ENCODE results near the gene ZNF236.

Gene ZNF236

GRCh38 chr18:76886112-76886511 lies 63.8 kb downstream of the ZNF236 start:
- CTCF ChIA-PET = no interaction called here
- no peak for DNase-seq
- no peaks in the 10 kb centered on the region for H3K9me3 Mint-ChIP-seq
- H3K27ac Mint-ChIP-seq = peak overlapping the region; percentile 35
- H3K4me1 Mint-ChIP-seq = no peaks in the 10 kb centered on the region
- H3K4me3 Mint-ChIP-seq = no peak overlapping the region
- H3K27me3 Mint-ChIP-seq = no peaks in the 10 kb centered on the region
- H3K36me3 Mint-ChIP-seq = peaks cover 44% of the 10 kb centered on the region

- Mint-ChIP-seq H3K4me3 (no peak overlapping the region), H3K27ac (no peak overlapping the region), H3K9me3 (no peaks in the 10 kb centered on the region), H3K4me1 (no peaks in the 10 kb centered on the region), H3K27me3 (no peaks in the 10 kb centered on the region), H3K36me3 (peaks cover 43% of the 10 kb centered on the region)
- no peak for DNase-seq
- CTCF ChIA-PET = no interaction called here
These were observed 66.8 kb downstream of the ZNF236 start for GRCh38 chr18:76889091-76889699.

GRCh38 chr18:76892832-76893231 lies 70.5 kb downstream of the ZNF236 start:
- H3K36me3 Mint-ChIP-seq = peaks cover 54% of the 10 kb centered on the region
- no peak overlapping the region for H3K27ac Mint-ChIP-seq
- H3K9me3 Mint-ChIP-seq = no peaks in the 10 kb centered on the region
- no peaks in the 10 kb centered on the region for H3K27me3 Mint-ChIP-seq
- DNase-seq = no peak
- H3K4me3 Mint-ChIP-seq = no peak overlapping the region
- CTCF ChIA-PET = no interaction called here
- H3K4me1 Mint-ChIP-seq = no peaks in the 10 kb centered on the region

- no peaks in the 10 kb centered on the region for H3K27me3 Mint-ChIP-seq
- no peak overlapping the region for H3K27ac Mint-ChIP-seq
- H3K4me3 Mint-ChIP-seq = no peak overlapping the region
- CTCF ChIA-PET = no interaction called here
- H3K9me3 Mint-ChIP-seq = no peaks in the 10 kb centered on the region
- DNase-seq = no peak
- H3K4me1 Mint-ChIP-seq = no peaks in the 10 kb centered on the region
- peaks cover 59% of the 10 kb centered on the region for H3K36me3 Mint-ChIP-seq
These were observed 72.4 kb downstream of the ZNF236 start for GRCh38 chr18:76894566-76895346.

GRCh38 chr18:76895498-76895897 lies 73.1 kb downstream of the ZNF236 start:
- Mint-ChIP-seq H3K4me1 (no peaks in the 10 kb centered on the region), H3K27ac (no peak overlapping the region)

GRCh38 chr18:76896677-76897076 lies 74.3 kb downstream of the ZNF236 start:
- Mint-ChIP-seq H3K27me3 (no peaks in the 10 kb centered on the region), H3K9me3 (no peaks in the 10 kb centered on the region), H3K36me3 (peaks cover 54% of the 10 kb centered on the region), H3K27ac (no peak overlapping the region), H3K4me3 (no peak overlapping the region), H3K4me1 (no peaks in the 10 kb centered on the region)
- CTCF ChIA-PET = no interaction called here
- DNase-seq = no peak

More at GRCh38 chr18:76895498-76895897, 73.1 kb downstream of the ZNF236 start:
- Mint-ChIP-seq H3K4me3 (no peak overlapping the region), H3K27me3 (no peaks in the 10 kb centered on the region), H3K9me3 (no peaks in the 10 kb centered on the region), H3K36me3 (peaks cover 53% of the 10 kb centered on the region)
- CTCF ChIA-PET = interaction anchor here (0.7 kb wide), 1 partner anchor 16 kb away, joined by 3 read pairs; no protein-coding TSS in a partner anchor
- no peak for DNase-seq

- CTCF ChIA-PET = no interaction called here
- H3K36me3 Mint-ChIP-seq = peaks cover 54% of the 10 kb centered on the region
- H3K9me3 Mint-ChIP-seq = no peaks in the 10 kb centered on the region
- H3K27ac Mint-ChIP-seq = no peak overlapping the region
- H3K4me3 Mint-ChIP-seq = no peak overlapping the region
- H3K4me1 Mint-ChIP-seq = no peaks in the 10 kb centered on the region
- DNase-seq = no peak
- no peaks in the 10 kb centered on the region for H3K27me3 Mint-ChIP-seq
These were observed 74.9 kb downstream of the ZNF236 start for GRCh38 chr18:76897257-76897656.

- CTCF ChIA-PET = no interaction called here
- H3K36me3 Mint-ChIP-seq = peaks cover 32% of the 10 kb centered on the region
- H3K9me3 Mint-ChIP-seq = no peaks in the 10 kb centered on the region
- no peaks in the 10 kb centered on the region for H3K27me3 Mint-ChIP-seq
- no peak overlapping the region for H3K27ac Mint-ChIP-seq
- no peaks in the 10 kb centered on the region for H3K4me1 Mint-ChIP-seq
- no peak overlapping the region for H3K4me3 Mint-ChIP-seq
- DNase-seq = no peak
These were observed 81.0 kb downstream of the ZNF236 start for GRCh38 chr18:76903386-76903785.

GRCh38 chr18:76905821-76906220 lies 83.5 kb downstream of the ZNF236 start:
- H3K27me3 Mint-ChIP-seq = no peaks in the 10 kb centered on the region
- CTCF ChIA-PET = interaction anchor here (1.7 to 1.8 kb wide), 2 partner anchors 16 to 78 kb away, joined by 4 read pairs; no protein-coding TSS in a partner anchor
- no peaks in the 10 kb centered on the region for H3K9me3 Mint-ChIP-seq
- DNase-seq = no peak
- no peak overlapping the region for H3K4me3 Mint-ChIP-seq
- H3K4me1 Mint-ChIP-seq = no peaks in the 10 kb centered on the region
- H3K27ac Mint-ChIP-seq = no peak overlapping the region
- peaks cover 28% of the 10 kb centered on the region for H3K36me3 Mint-ChIP-seq

GRCh38 chr18:76908277-76908676 lies 85.9 kb downstream of the ZNF236 start:
- H3K4me1 Mint-ChIP-seq = no peaks in the 10 kb centered on the region

GRCh38 chr18:76909439-76909838 lies 87.1 kb downstream of the ZNF236 start:
- CTCF ChIA-PET = no interaction called here
- Mint-ChIP-seq H3K4me1 (no peaks in the 10 kb centered on the region), H3K9me3 (no peaks in the 10 kb centered on the region), H3K27me3 (no peaks in the 10 kb centered on the region), H3K4me3 (no peak overlapping the region), H3K27ac (no peak overlapping the region), H3K36me3 (peaks cover 27% of the 10 kb centered on the region)
- DNase-seq = no peak

More at GRCh38 chr18:76908277-76908676, 85.9 kb downstream of the ZNF236 start:
- Mint-ChIP-seq H3K4me3 (no peak overlapping the region), H3K9me3 (no peaks in the 10 kb centered on the region), H3K36me3 (peaks cover 22% of the 10 kb centered on the region), H3K27ac (no peak overlapping the region), H3K27me3 (no peaks in the 10 kb centered on the region)
- DNase-seq = no peak
- CTCF ChIA-PET = no interaction called here

GRCh38 chr18:76911440-76911839 lies 89.1 kb downstream of the ZNF236 start:
- Mint-ChIP-seq H3K4me1 (no peaks in the 10 kb centered on the region), H3K27ac (no peak overlapping the region), H3K27me3 (no peaks in the 10 kb centered on the region), H3K9me3 (no peaks in the 10 kb centered on the region), H3K36me3 (peaks cover 22% of the 10 kb centered on the region), H3K4me3 (no peak overlapping the region)
- CTCF ChIA-PET = no interaction called here
- DNase-seq = no peak

GRCh38 chr18:76913583-76913982 lies 91.2 kb downstream of the ZNF236 start:
- Mint-ChIP-seq H3K9me3 (no peaks in the 10 kb centered on the region), H3K27me3 (no peaks in the 10 kb centered on the region), H3K36me3 (peaks cover 27% of the 10 kb centered on the region), H3K4me1 (no peaks in the 10 kb centered on the region), H3K4me3 (no peak overlapping the region), H3K27ac (no peak overlapping the region)
- no peak for DNase-seq
- CTCF ChIA-PET = interaction anchor here (0.6 kb wide), 1 partner anchor 70 kb away, joined by 3 read pairs; no protein-coding TSS in a partner anchor

GRCh38 chr18:76914314-76914713 lies 92.0 kb downstream of the ZNF236 start:
- Mint-ChIP-seq H3K4me3 (no peak overlapping the region), H3K27ac (no peak overlapping the region), H3K27me3 (no peaks in the 10 kb centered on the region), H3K9me3 (no peaks in the 10 kb centered on the region), H3K4me1 (no peaks in the 10 kb centered on the region), H3K36me3 (peaks cover 28% of the 10 kb centered on the region)
- no peak for DNase-seq
- CTCF ChIA-PET = interaction anchor here (0.6 kb wide), 1 partner anchor 69 kb away, joined by 3 read pairs; no protein-coding TSS in a partner anchor

- Mint-ChIP-seq H3K4me3 (no peak overlapping the region), H3K27me3 (no peaks in the 10 kb centered on the region), H3K36me3 (peaks cover 30% of the 10 kb centered on the region), H3K27ac (no peak overlapping the region), H3K4me1 (no peaks in the 10 kb centered on the region), H3K9me3 (no peaks in the 10 kb centered on the region)
- CTCF ChIA-PET = no interaction called here
- no peak for DNase-seq
These were observed 92.4 kb downstream of the ZNF236 start for GRCh38 chr18:76914796-76915195.

All from activated naive CD4-positive, alpha-beta T cell treated with anti-CD3 and anti-CD28 coated beads, Interleukin-2, amount 10 ng/mL, durations not matched to agents 7 days and 5 days (primary cell).